Measurements from ENCODE around the gene GAS2L1. TPM values are rescaled to one million over a fixed set of nuclear protein-coding genes. Genes with fewer than 3 reads are reported as not detected.
A peak's percentile ranks its signal among the peaks of the same experiment; 100 is the strongest.

The GAS2L1 gene
- total RNA-seq, 1 donor = 11.6 TPM

DNA sequence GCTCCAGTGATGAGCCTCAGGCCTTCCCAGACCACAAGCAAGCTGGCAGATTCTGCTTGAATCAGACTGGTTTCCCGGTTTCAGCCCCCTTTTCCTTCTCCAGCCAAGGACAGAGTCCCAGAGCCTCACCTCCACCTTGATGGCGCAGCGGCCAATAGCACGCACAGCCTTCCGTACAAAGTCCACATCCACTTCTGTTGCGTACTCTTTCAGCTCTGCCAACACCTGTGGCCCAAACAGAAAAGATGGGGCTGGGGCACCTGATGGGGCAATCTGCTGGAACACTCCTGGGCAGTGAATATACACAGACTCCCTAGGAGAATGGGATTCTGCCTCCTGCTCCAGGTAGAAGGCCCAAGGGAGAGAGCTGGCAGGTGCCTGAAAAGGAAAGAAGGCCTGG is 44.6 kb downstream of the GAS2L1 start:
- H3K36me3 ChIP-seq (ENCODE audit: insufficient read depth, low read length) = peaks cover 78% of the 10 kb centered on the region
- no peak overlapping the region for H3K4me3 ChIP-seq (ENCODE audit: insufficient read depth, low read length)
- DNase-seq (ENCODE audit: insufficient read length, low spot score, missing footprints) = peak; percentile 41
- no peaks in the 10 kb centered on the region for H3K4me1 ChIP-seq (ENCODE audit: insufficient read depth, low read length)
- H3K27me3 ChIP-seq (ENCODE audit: insufficient read depth, low read length) = no peaks in the 10 kb centered on the region
- no peaks in the 10 kb centered on the region for H4K20me1 ChIP-seq (ENCODE audit: insufficient read depth, low read length)
- H3K79me2 ChIP-seq (ENCODE audit: insufficient read depth, low read length) = no peaks in the 10 kb centered on the region
- H2AFZ ChIP-seq (ENCODE audit: low read length) = no peak overlapping the region
- H3K27ac ChIP-seq (ENCODE audit: low read depth, low read length) = no peak overlapping the region
- no peaks in the 10 kb centered on the region for H3K9me3 ChIP-seq (ENCODE audit: low read depth, low read length)
- no peak overlapping the region for H3K4me2 ChIP-seq (ENCODE audit: insufficient read depth, low read length)
- TF ChIP-seq, protein P1, sequence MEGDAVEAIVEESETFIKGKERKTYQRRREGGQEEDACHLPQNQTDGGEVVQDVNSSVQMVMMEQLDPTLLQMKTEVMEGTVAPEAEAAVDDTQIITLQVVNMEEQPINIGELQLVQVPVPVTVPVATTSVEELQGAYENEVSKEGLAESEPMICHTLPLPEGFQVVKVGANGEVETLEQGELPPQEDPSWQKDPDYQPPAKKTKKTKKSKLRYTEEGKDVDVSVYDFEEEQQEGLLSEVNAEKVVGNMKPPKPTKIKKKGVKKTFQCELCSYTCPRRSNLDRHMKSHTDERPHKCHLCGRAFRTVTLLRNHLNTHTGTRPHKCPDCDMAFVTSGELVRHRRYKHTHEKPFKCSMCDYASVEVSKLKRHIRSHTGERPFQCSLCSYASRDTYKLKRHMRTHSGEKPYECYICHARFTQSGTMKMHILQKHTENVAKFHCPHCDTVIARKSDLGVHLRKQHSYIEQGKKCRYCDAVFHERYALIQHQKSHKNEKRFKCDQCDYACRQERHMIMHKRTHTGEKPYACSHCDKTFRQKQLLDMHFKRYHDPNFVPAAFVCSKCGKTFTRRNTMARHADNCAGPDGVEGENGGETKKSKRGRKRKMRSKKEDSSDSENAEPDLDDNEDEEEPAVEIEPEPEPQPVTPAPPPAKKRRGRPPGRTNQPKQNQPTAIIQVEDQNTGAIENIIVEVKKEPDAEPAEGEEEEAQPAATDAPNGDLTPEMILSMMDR (IDR thresholded peaks at IDR 0.05; ENCODE audit: extremely low read depth, low read depth, low read length) = no peak

DNA sequence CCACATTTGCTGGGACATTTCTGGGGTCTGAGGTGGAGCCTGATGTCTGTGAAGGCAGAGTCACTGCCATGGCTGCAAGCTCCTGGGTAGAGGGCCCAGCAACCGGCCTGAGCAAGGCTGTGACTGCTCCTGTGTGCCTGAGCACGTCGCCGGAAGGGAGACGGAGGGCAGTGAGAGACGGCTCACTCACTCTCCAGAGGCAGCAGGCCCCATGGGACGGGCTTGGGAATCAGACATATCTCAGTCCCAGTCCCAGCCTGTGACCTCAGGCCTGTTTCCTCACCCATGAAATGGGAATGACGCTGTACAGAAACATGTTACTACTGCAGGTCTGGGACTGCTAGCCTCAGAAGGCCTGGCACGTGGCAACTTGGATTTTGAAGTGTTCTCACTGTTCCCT is 45.4 kb downstream of the GAS2L1 start:
- Histone ChIP-seq H3K79me2 (ENCODE audit: insufficient read depth, low read length) (no peaks in the 10 kb centered on the region), H3K27ac (ENCODE audit: low read depth, low read length) (no peak overlapping the region), H3K4me2 (ENCODE audit: insufficient read depth, low read length) (no peak overlapping the region), H2AFZ (ENCODE audit: low read length) (no peak overlapping the region), H3K27me3 (ENCODE audit: insufficient read depth, low read length) (no peaks in the 10 kb centered on the region), H3K9me3 (ENCODE audit: low read depth, low read length) (no peaks in the 10 kb centered on the region), H4K20me1 (ENCODE audit: insufficient read depth, low read length) (no peaks in the 10 kb centered on the region), H3K4me3 (ENCODE audit: insufficient read depth, low read length) (no peak overlapping the region), H3K36me3 (ENCODE audit: insufficient read depth, low read length) (peaks cover 74% of the 10 kb centered on the region), H3K4me1 (ENCODE audit: insufficient read depth, low read length) (no peaks in the 10 kb centered on the region)
- TF ChIP-seq, protein P1 (IDR thresholded peaks at IDR 0.05; ENCODE audit: extremely low read depth, low read depth, low read length) = no peak
- DNase-seq (ENCODE audit: insufficient read length, low spot score, missing footprints) = peak; percentile 18

DNA sequence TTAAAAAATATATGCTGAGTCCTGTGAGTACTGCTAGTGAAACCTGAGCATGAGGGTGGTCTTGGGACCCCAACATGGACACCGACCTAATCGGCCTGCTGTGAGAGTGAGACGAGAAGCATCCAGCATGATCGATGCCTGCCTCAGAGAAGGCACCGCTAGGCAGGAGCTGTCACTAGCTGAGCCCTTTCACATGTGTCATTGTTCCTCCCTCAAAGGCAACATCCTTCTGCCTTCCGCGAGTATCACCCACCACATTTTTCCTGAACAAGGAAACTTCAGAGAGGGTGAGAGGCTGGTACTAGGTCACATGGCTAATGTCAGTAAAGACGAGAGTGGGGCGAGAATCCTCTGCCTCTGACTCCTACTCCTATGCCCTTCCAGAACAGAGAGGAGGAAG is 46.3 kb downstream of the GAS2L1 start:
- no peaks in the 10 kb centered on the region for H3K27me3 ChIP-seq (ENCODE audit: insufficient read depth, low read length)

DNA sequence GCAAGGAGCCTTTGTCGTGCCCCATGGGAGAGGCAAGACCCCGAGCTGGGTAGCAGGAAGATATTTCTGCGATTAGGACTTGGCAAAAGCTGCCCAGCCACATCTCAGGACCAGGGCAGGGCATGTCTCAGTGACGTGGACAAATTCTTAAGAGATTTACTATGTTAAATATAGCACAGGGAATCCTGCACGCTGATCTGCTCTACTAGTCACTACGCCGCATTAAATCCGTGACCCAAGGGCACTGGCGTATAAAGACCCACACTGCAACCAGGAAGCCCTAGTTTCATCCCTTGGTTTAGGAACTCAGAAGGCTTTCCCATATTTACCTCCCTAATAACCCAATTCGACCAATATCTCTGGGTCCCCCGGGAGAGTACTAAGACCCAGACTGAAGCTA is 46.8 kb downstream of the GAS2L1 start:
- Histone ChIP-seq H3K9me3 (ENCODE audit: low read depth, low read length) (no peaks in the 10 kb centered on the region), H3K36me3 (ENCODE audit: insufficient read depth, low read length) (peaks cover 67% of the 10 kb centered on the region), H3K4me3 (ENCODE audit: insufficient read depth, low read length) (no peak overlapping the region), H3K79me2 (ENCODE audit: insufficient read depth, low read length) (no peaks in the 10 kb centered on the region), H4K20me1 (ENCODE audit: insufficient read depth, low read length) (peaks cover 3% of the 10 kb centered on the region), H3K4me2 (ENCODE audit: insufficient read depth, low read length) (no peak overlapping the region), H2AFZ (ENCODE audit: low read length) (no peak overlapping the region), H3K4me1 (ENCODE audit: insufficient read depth, low read length) (no peaks in the 10 kb centered on the region), H3K27ac (ENCODE audit: low read depth, low read length) (no peak overlapping the region), H3K27me3 (ENCODE audit: insufficient read depth, low read length) (no peaks in the 10 kb centered on the region)
- TF ChIP-seq, protein P1 (IDR thresholded peaks at IDR 0.05; ENCODE audit: extremely low read depth, low read depth, low read length) = no peak
- DNase-seq (ENCODE audit: insufficient read length, low spot score, missing footprints) = peak; percentile 52

More for the DNA sequence above, 46.3 kb downstream of the GAS2L1 start:
- DNase-seq (ENCODE audit: insufficient read length, low spot score, missing footprints) = peak; percentile 56
- Histone ChIP-seq H3K4me2 (ENCODE audit: insufficient read depth, low read length) (no peak overlapping the region), H3K4me3 (ENCODE audit: insufficient read depth, low read length) (no peak overlapping the region), H3K27ac (ENCODE audit: low read depth, low read length) (no peak overlapping the region), H3K4me1 (ENCODE audit: insufficient read depth, low read length) (no peaks in the 10 kb centered on the region), H3K9me3 (ENCODE audit: low read depth, low read length) (no peaks in the 10 kb centered on the region), H4K20me1 (ENCODE audit: insufficient read depth, low read length) (no peaks in the 10 kb centered on the region), H2AFZ (ENCODE audit: low read length) (no peak overlapping the region), H3K79me2 (ENCODE audit: insufficient read depth, low read length) (no peaks in the 10 kb centered on the region), H3K36me3 (ENCODE audit: insufficient read depth, low read length) (peaks cover 67% of the 10 kb centered on the region)
- TF ChIP-seq, protein P1 (IDR thresholded peaks at IDR 0.05; ENCODE audit: extremely low read depth, low read depth, low read length) = no peak
